GM19372 (cell line): ENCODE data around the gene TRUB1.
"Not testable (repeated sequence)": the region's sequence is repeated elsewhere in the genome, so short reads cannot be mapped to it uniquely, and the experiment has no call there.

ENCODE experiments used
- ATAC-seq: cut with Tn5 transposase; IDR thresholded peaks from one replicate; pipeline ENCODE4 v1.9.1; 2021; ENCODE audit warnings: mild to moderate bottlenecking, low read depth, moderate library complexity; ENCODE audit not compliant: unreplicated experiment

The TRUB1 gene

GRCh38 chr10:114937962-114938855, at the start of gene TRUB1:
Gene TRUB1 (plus strand): TSS chr10:114938195. CDS start chr10:114938254, 59 bp downstream.
- peak; percentile 100 for ATAC-seq

GRCh38 chr10:114893251-114893650, 44.7 kb upstream of the TRUB1 start:
- no peak for ATAC-seq

- ATAC-seq, result no peak
Observed at GRCh38 chr10:114894911-114895310, 43.1 kb upstream of the TRUB1 start.

- ATAC-seq, result not testable (repeated sequence)
Observed at GRCh38 chr10:114897011-114897410, 41.0 kb upstream of the TRUB1 start.

GRCh38 chr10:114897593-114897992, 40.4 kb upstream of the TRUB1 start:
- no peak for ATAC-seq

GRCh38 chr10:114899982-114900381, 38.0 kb upstream of the TRUB1 start:
- ATAC-seq, result no peak

- no peak for ATAC-seq
Observed at GRCh38 chr10:114900658-114901057, 37.3 kb upstream of the TRUB1 start.

- no peak for ATAC-seq
Observed at GRCh38 chr10:114902151-114902550, 35.8 kb upstream of the TRUB1 start.

- ATAC-seq, result no peak
Observed at GRCh38 chr10:114905450-114905849, 32.5 kb upstream of the TRUB1 start.

- no peak for ATAC-seq
Observed at GRCh38 chr10:114906981-114907380, 31.0 kb upstream of the TRUB1 start.

- no peak for ATAC-seq
Observed at GRCh38 chr10:114908896-114909295, 29.1 kb upstream of the TRUB1 start.

GRCh38 chr10:114911052-114911711, 26.8 kb upstream of the TRUB1 start:
- ATAC-seq, result peak; percentile 59

- ATAC-seq, result no peak
Observed at GRCh38 chr10:114911801-114912469, 26.1 kb upstream of the TRUB1 start.

GRCh38 chr10:114912470-114912859, 25.5 kb upstream of the TRUB1 start:
- ATAC-seq, result no peak

- ATAC-seq, result no peak
Observed at GRCh38 chr10:114914560-114914959, 23.4 kb upstream of the TRUB1 start.

- ATAC-seq, result no peak
Observed at GRCh38 chr10:114915294-114915693, 22.7 kb upstream of the TRUB1 start.

- ATAC-seq, result no peak
Observed at GRCh38 chr10:114916653-114917052, 21.3 kb upstream of the TRUB1 start.

- no peak for ATAC-seq
Observed at GRCh38 chr10:114917459-114917858, 20.5 kb upstream of the TRUB1 start.

GRCh38 chr10:114917927-114918672, 19.9 kb upstream of the TRUB1 start:
- no peak for ATAC-seq

- no peak for ATAC-seq
Observed at GRCh38 chr10:114920459-114920858, 17.5 kb upstream of the TRUB1 start.

- ATAC-seq, result no peak
Observed at GRCh38 chr10:114922003-114922402, 16.0 kb upstream of the TRUB1 start.
